HUES6 (cell line): ENCODE measurements around the gene IGF2R.
"Not testable (repeated sequence)": the region's sequence is repeated elsewhere in the genome, so short reads cannot be mapped to it uniquely, and the experiment has no call there.

Experiments
- H3K27ac ChIP-seq: 2 replicates; pipeline ENCODE4 v1.7.0; 2013; ENCODE audit warnings: low read depth, mild to moderate bottlenecking, low read length, inconsistent platforms
- H3K27me3 ChIP-seq: 2 replicates; pipeline ENCODE4 v1.6.1; 2013; ENCODE audit warnings: low read length; ENCODE audit not compliant: control insufficient read depth, insufficient read depth
- H3K36me3 ChIP-seq: 2 replicates; pipeline ENCODE4 v1.6.1; 2013; ENCODE audit warnings: low read length; ENCODE audit not compliant: control insufficient read depth, insufficient read depth
- H3K4me1 ChIP-seq: 2 replicates; pipeline ENCODE4 v1.6.1; 2013; ENCODE audit warnings: low read length; ENCODE audit not compliant: control insufficient read depth, insufficient read depth
- H3K4me3 ChIP-seq: 2 replicates; pipeline ENCODE4 v1.5.1; 2013; ENCODE audit warnings: low read depth, low read length
- H3K9ac ChIP-seq: one replicate; pipeline ENCODE4 v1.6.1; 2013; ENCODE audit warnings: mild to moderate bottlenecking, low read length
- H3K9me3 ChIP-seq: 2 replicates; pipeline ENCODE4 v1.6.1; 2013; ENCODE audit warnings: low read depth, low read length; ENCODE audit not compliant: control insufficient read depth, insufficient read depth

Gene IGF2R

DNA sequence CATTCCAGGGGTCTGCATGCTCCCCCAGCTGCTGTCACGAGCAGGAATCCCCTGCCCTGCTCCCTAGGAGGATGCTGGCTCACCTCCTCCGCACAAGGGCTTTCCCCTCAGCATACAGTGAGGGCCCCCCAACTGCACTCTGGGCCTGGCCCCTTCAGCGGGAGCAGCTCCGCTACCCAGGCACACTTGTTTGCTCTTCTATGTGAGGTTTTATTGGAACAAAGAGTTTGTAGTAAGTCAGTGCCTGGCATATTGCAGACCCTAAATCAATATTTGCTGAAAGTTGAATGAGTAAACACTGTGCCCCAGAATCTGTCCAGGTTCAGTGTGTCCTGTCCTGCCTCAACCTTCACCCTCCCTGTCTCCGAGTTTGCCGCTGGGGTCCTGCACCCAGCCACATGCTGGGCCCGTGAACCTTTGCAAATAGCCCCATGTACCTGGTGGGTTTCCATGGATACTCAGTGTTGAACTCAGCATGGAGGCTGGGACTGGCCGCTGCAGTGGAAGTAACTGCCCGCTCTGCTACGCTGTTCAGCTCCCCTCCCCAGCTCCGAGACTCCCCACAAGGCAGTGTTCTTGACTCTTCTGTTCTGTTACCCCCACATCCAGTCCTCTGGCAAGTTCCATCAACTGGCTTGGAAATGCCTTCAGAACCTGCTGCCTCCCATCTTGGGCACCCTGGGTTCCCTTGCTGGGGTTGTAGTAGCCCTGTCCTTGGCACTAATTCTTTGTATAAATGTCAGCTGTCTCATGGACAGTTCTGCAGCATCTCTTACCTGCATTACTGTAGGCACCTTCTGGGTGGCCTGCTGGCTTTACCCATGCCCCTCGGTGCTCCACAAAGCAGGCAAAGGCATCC is 168.5 kb downstream of the IGF2R start:
- Histone ChIP-seq H3K9ac (no peak overlapping the region), H3K27me3 (peaks cover 37% of the 10 kb centered on the region)

DNA sequence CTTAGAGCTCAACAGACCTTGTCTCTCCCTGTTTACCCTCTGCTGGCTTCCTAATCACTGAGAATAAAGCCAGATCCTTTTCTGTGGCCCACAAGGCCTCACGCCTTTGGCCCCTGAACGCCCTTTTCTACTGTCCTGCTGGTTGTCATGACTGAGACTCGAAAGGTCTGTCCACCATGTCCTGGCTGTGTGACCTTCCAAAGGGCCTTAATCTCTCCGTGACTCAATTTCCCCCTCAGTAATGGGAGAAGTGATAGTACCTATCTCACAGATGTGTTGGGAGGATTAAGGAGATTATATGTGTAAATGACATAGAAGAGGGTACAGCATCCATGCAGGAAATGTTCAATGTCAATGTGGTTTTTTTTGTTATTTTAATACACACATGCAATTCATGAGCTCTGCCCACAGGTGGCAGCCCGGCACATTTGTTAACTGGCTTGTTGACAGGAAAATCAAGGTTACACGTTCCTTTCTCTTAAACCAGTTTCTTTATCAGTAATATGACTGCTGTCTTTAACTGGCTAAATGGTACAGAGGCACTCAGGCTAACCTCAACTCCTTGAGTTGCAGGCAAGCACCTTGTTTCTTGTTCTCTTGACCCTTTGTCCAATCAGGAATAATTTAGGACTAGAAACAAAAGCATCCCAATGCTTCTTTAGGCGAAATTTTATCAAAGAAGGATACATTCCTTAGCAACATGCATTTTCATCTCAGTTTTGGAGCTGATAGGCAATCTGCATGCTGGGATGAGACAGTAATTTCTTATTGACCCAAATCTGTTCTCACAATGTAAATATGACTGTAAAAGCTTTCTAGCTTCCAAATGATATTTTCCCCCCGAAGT is 169.3 kb downstream of the IGF2R start:
- peaks cover 19% of the 10 kb centered on the region for H3K4me1 ChIP-seq
- H3K27me3 ChIP-seq: peaks cover 32% of the 10 kb centered on the region
- H3K9ac ChIP-seq: no peak overlapping the region
- no peaks in the 10 kb centered on the region for H3K9me3 ChIP-seq
- H3K4me3 ChIP-seq: no peak overlapping the region
- no peaks in the 10 kb centered on the region for H3K36me3 ChIP-seq
- H3K27ac ChIP-seq: no peak overlapping the region

More for the DNA sequence above, 168.5 kb downstream of the IGF2R start:
- Histone ChIP-seq H3K27ac (no peak overlapping the region), H3K36me3 (no peaks in the 10 kb centered on the region), H3K9me3 (no peaks in the 10 kb centered on the region), H3K4me1 (peaks cover 27% of the 10 kb centered on the region), H3K4me3 (no peak overlapping the region)

DNA sequence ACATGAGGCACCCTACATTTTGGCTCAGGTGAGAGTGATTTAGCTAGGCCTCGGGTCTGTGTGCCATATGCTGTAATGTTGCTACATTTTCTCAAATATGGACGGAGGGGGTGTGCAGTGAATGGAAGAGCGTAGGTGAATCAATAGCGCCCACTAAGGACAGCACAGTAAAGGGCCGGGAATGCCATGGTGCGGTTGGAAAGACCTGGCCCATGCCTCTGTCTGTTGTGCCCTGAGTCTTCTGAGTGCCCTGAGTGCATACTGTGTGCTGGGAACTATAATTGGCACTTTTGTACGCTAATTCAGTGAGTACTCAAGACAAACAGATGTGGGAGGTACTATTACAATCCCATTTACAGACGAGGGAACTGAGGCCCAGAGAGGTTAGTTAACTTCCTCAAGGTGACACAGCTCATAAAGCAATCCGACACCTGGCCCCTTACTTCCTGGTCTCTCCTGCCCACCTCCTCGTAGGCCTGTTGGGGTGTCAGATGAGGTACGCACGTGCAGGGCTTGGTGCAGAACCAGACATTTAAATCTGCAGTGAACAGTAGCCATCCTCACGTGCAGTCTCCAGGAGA is 170.0 kb downstream of the IGF2R start:
- H3K4me3 ChIP-seq: no peak overlapping the region
- no peaks in the 10 kb centered on the region for H3K9me3 ChIP-seq

DNA sequence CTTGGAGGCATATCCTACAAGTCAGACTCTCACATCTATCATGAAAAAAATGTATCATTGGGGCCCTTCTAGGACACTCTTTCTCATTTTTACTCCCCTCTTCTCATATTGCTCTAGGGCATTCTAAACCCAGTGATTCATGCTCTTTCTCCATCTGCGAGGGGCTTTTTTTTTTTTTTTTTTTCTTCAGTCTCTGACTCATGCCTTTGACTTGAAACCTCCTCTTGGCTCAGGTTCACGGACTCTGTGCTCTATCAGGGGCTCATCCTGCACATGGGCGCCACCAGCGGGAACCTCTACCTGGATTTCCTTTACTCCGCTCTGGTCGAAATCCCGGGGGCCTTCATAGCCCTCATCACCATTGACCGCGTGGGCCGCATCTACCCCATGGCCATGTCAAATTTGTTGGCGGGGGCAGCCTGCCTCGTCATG is 170.6 kb downstream of the IGF2R start:
- Histone ChIP-seq H3K27ac (no peak overlapping the region), H3K4me3 (no peak overlapping the region), H3K9me3 (no peaks in the 10 kb centered on the region), H3K9ac (no peak overlapping the region), H3K36me3 (no peaks in the 10 kb centered on the region), H3K27me3 (peaks cover 23% of the 10 kb centered on the region; the same call in 1 of the 2 replicates), H3K4me1 (peaks cover 14% of the 10 kb centered on the region; the same call in 1 of the 2 replicates)

More for the DNA sequence above, 170.0 kb downstream of the IGF2R start:
- no peak overlapping the region for H3K27ac ChIP-seq
- no peak overlapping the region for H3K9ac ChIP-seq
- peaks cover 14% of the 10 kb centered on the region; the same call in 1 of the 2 replicates for H3K4me1 ChIP-seq
- H3K27me3 ChIP-seq: peaks cover 25% of the 10 kb centered on the region; the same call in 1 of the 2 replicates
- no peaks in the 10 kb centered on the region for H3K36me3 ChIP-seq

DNA sequence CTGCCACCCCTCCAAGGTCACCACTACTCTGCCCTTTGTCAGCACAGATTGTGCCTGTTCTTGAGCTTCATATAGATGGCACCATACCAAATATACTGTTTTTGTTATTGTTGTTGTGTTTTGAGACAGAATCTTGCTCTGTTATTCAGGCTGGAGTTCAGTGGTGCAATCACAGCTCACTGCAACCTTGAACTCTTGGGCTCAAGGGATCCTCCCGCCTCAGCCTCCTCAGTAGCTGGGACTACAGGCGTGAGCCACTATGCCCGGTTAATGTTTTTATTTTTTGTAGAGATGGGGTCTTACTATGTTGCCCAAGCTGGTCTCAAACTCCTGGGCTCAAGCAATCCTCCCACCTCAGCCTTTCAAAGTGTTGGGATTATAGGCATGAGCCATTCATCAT is 171.6 kb downstream of the IGF2R start:
- Histone ChIP-seq H3K4me1 (peaks cover 14% of the 10 kb centered on the region; the same call in 1 of the 2 replicates), H3K27me3 (peaks cover 13% of the 10 kb centered on the region; the same call in 1 of the 2 replicates)
- not testable (repeated sequence) for H3K4me3 ChIP-seq, H3K9me3 ChIP-seq, H3K9ac ChIP-seq, H3K36me3 ChIP-seq, H3K27ac ChIP-seq

DNA sequence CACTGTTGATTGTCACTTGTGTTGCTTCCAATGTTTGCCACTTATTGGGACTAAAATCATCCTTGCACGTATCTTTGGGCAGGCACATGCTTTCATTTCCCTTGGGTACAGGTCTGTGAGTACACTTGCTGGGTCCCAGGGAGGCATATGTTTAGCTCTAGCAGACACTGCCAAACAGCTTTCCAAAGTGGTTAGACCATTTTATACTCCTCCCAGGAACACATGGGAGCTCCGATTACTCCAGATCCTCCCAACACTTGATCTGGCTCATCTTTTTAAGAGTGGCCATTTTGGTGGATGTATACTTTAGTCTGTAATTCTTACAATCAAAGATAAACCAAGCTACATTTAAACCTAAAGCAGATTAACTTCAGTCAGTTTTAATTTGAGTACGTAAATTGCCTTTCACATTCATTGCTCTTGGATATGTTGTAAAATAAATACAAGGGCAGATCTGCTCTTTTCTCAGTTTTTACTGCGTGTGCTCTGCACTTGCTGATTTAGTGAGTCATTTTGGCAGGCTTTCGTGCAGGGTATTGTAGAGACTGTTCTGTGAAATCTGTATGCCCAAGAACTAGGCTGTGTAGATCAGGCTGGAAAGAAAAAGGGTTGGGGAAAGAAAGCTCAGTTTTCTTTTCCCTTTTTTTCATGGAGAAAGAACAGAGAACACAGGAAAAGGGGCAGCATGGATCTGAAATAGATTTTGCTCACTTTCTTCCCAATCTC is 172.3 kb downstream of the IGF2R start:
- H3K4me3 ChIP-seq: no peak overlapping the region
- H3K9me3 ChIP-seq: 0 out of 2 replicates have a peak, but pooled peaks cover 3% of the 10 kb centered on the region
- H3K4me1 ChIP-seq: peaks cover 14% of the 10 kb centered on the region; the same call in 1 of the 2 replicates
- no peaks in the 10 kb centered on the region for H3K36me3 ChIP-seq
- H3K27me3 ChIP-seq: peaks cover 9% of the 10 kb centered on the region; the same call in 1 of the 2 replicates
- H3K27ac ChIP-seq: no peak overlapping the region
- H3K9ac ChIP-seq: no peak overlapping the region

DNA sequence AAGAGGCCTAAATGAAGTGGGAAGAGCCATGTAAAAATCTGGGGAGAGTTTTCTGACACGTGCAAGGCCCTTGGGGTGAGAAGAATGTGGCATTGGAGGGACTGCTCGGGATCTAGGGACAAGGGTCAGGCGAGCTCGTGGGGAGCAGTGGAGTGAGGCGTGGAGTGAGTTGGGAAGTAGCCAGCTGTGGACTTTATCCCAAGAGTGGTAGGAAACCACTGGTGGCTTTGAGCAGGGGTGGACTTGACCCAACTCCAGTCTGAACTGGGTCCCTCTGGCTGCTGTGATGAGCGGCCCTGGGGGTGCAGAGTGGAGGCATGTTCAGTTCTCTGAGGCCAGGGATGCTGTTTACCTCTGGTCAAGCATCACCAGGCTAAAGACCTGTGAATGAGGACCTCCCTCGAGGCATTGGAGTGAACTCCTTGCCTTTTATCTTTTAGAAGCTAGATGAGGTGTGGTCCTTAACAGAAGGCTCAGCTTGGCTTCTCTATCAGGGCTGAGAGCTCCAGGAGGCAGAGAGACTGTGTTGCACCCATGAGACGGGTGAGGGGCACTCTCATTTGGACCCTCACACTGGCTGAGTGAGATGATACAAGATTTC is 173.3 kb downstream of the IGF2R start:
- H3K27ac ChIP-seq: no peak overlapping the region
- no peak overlapping the region for H3K9ac ChIP-seq
- H3K36me3 ChIP-seq: no peaks in the 10 kb centered on the region
- H3K27me3 ChIP-seq: no peaks in the 10 kb centered on the region; the same call in 1 of the 2 replicates
- H3K4me1 ChIP-seq: peaks cover 14% of the 10 kb centered on the region; the same call in 1 of the 2 replicates
- 0 out of 2 replicates have a peak, but pooled peaks cover 3% of the 10 kb centered on the region for H3K9me3 ChIP-seq
- no peak overlapping the region for H3K4me3 ChIP-seq

DNA sequence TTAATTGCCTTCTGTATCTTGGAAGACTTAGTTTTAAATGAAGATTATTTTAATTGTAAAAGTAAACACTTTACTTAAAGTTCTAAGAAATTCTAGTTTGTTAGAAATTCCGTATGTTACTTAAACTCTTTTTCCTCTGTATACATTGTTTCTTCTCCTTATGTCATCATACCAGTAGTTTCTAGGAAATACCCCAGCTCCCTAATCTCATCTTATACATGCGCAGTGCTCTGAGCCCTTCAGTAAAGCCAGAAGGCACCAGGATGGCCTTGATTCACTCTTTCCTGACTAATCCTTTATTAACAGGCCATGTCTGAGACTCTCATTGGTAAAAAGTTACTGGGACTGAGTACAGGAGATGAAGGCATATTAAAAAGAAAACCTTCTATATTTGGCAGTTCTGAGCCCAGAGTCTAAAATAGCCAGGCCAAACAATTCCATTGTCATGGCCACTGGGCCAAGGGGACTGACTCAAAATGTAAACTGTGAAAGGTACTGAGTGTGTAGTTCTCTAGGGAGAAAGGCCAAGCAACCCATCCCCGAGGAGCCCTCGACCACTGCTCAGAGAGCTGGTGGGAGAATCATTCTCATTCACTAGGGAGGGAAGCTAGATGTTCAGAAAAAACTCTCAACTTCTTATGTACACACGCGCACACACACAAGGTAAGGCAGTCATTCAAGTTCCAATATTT is 177.7 kb downstream of the IGF2R start:
- Histone ChIP-seq H3K27me3 (no peaks in the 10 kb centered on the region), H3K4me3 (no peak overlapping the region), H3K27ac (no peak overlapping the region), H3K9me3 (0 out of 2 replicates have a peak, but pooled peaks cover 3% of the 10 kb centered on the region), H3K36me3 (no peaks in the 10 kb centered on the region), H3K4me1 (no peaks in the 10 kb centered on the region), H3K9ac (no peak overlapping the region)

DNA sequence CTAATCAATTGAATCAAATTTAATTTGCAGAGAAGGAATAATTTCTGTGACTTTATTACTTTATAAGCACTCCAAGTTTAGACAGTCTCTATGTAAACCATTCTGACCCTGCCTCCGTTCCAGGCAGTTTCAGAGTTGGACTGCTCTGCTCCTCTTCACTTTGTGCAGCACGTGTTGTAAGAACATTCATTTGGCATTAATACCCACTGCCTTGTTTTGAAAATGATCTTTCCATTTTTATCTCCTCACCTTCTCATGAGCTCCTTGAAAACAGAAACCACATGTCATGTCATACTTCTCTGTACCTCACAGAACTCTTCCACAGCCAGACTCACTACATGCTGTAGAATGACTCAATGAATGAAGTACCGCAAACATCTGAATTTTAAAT is 178.3 kb downstream of the IGF2R start:
- H3K4me1 ChIP-seq: no peaks in the 10 kb centered on the region
- no peak overlapping the region for H3K9ac ChIP-seq
- no peak overlapping the region for H3K27ac ChIP-seq
- H3K4me3 ChIP-seq: no peak overlapping the region
- H3K27me3 ChIP-seq: no peaks in the 10 kb centered on the region
- H3K9me3 ChIP-seq: 0 out of 2 replicates have a peak, but pooled peaks cover 3% of the 10 kb centered on the region
- no peaks in the 10 kb centered on the region for H3K36me3 ChIP-seq
